ENCODE data around the gene MGAT4A. TPM values are rescaled to one million over a fixed set of nuclear protein-coding genes. Genes with fewer than 3 reads are reported as not detected.

MGAT4A gene
- total and polyA plus RNA-seq, 2 experiments from 2014 or later = 4.1 to 5.8 TPM

GRCh38 chr2:98764499-98764898, 33.6 kb upstream of the MGAT4A start:
- H3K9me3 ChIP-seq (ENCODE audit: low read depth) = no peaks in the 10 kb centered on the region
- H3K27ac ChIP-seq = no peak overlapping the region
- no peaks in the 10 kb centered on the region for H3K4me1 ChIP-seq (ENCODE audit: low read depth)
- no peak for DNase-seq (ENCODE audit: low read depth in 1 of 2, low spot score in 1 of 2)
- no peak overlapping the region for H3K4me3 ChIP-seq
- TF ChIP-seq, protein P1, sequence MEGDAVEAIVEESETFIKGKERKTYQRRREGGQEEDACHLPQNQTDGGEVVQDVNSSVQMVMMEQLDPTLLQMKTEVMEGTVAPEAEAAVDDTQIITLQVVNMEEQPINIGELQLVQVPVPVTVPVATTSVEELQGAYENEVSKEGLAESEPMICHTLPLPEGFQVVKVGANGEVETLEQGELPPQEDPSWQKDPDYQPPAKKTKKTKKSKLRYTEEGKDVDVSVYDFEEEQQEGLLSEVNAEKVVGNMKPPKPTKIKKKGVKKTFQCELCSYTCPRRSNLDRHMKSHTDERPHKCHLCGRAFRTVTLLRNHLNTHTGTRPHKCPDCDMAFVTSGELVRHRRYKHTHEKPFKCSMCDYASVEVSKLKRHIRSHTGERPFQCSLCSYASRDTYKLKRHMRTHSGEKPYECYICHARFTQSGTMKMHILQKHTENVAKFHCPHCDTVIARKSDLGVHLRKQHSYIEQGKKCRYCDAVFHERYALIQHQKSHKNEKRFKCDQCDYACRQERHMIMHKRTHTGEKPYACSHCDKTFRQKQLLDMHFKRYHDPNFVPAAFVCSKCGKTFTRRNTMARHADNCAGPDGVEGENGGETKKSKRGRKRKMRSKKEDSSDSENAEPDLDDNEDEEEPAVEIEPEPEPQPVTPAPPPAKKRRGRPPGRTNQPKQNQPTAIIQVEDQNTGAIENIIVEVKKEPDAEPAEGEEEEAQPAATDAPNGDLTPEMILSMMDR (IDR thresholded peaks at IDR 0.05; ENCODE audit: low read depth, low read length) = no peak
- H3K36me3 ChIP-seq = no peaks in the 10 kb centered on the region
- H3K27me3 ChIP-seq = no peaks in the 10 kb centered on the region

DNA sequence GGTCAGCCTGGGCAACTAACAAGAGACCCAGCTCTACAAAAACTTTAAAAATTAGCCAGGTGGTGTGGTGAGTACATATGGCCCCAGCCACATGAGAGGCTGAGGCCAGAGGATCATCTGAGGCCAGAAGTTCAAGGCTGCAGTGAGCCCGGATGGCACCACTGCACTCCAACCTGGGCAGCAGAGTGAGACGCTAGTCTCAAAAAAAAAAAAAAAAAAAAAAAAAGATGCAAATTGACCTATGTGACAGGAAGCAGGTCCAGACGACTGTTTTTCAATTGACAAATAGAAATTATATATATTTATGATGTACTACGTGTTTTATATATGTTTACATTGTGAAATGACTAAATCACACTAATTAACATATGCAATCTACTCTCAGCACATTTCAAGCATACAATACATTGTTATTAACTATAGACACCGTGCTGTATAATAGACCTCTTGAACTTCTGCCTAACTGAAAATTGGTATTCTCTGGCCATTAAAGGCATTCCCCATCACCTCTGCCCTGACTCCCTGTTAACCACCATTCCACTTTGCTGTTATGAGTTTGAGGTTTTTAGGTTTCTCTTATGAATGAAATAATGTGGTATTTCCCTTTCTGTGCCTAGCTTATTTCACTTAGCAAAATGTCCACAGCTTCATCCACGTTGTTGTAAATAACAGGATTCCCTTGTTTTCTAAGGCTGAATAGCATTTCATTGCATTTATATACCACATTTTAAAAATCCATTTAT, 32.4 kb upstream of the MGAT4A start:
- Histone ChIP-seq H3K27me3 (no peaks in the 10 kb centered on the region), H3K4me1 (ENCODE audit: low read depth) (no peaks in the 10 kb centered on the region), H3K9me3 (ENCODE audit: low read depth) (no peaks in the 10 kb centered on the region), H3K4me3 (no peak overlapping the region), H3K27ac (no peak overlapping the region), H3K36me3 (no peaks in the 10 kb centered on the region)
- TF ChIP-seq, protein P1 (IDR thresholded peaks at IDR 0.05; ENCODE audit: low read depth, low read length) = no peak
- DNase-seq (ENCODE audit: low read depth in 1 of 2, low spot score in 1 of 2) = no peak

DNA sequence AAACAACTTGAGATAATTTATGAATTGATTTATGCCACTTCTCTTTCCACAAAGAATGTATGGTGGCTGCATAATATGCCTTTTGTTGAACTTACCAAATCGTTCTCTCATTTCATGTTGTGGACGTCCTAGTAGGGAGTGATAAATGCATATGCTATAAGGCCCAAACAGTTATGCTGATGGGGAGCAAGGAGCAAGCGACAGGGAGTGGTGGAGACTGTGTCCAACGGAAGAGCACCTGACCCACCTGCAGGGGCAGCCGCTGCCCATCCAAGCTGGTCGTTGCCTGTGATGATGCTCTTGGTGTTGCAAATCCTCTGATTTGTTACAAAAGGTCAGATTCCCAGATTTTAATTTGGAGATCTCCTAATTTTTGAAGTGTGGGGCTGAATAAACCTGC, 31.0 kb upstream of the MGAT4A start:
- H3K27ac ChIP-seq = no peak overlapping the region
- H3K4me3 ChIP-seq = no peak overlapping the region
- H3K9me3 ChIP-seq (ENCODE audit: low read depth) = no peaks in the 10 kb centered on the region
- no peaks in the 10 kb centered on the region for H3K36me3 ChIP-seq
- TF ChIP-seq, protein P1 (IDR thresholded peaks at IDR 0.05; ENCODE audit: low read depth, low read length) = no peak
- H3K27me3 ChIP-seq = no peaks in the 10 kb centered on the region
- DNase-seq (ENCODE audit: low read depth in 1 of 2, low spot score in 1 of 2) = no peak
- no peaks in the 10 kb centered on the region for H3K4me1 ChIP-seq (ENCODE audit: low read depth)

DNA sequence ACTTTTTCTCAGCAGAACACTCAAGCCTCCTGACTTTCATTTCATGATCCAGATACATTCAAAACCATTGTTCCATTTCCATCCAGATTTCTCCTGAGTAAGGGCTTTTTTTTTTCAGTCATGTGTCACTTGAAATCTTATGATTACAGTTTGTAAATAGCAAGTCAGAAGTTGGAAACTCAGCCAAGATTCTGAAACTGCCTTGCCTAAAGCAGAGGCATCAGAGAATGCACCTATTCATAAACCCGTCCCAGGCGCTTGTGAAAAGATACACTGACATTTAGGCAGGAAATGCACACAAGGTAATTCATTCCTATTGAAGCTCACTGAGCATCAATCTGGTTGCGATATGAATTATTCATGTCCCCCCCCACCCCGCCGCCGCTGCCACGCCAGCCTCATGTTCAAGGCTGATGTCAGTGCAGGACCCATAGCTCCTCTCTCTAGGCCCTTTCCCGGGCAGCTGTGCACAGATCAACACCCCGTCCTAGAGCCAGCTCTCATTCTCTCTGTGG, 30.4 kb upstream of the MGAT4A start:
- Histone ChIP-seq H3K36me3 (no peaks in the 10 kb centered on the region), H3K27ac (no peak overlapping the region), H3K4me1 (ENCODE audit: low read depth) (no peaks in the 10 kb centered on the region), H3K9me3 (ENCODE audit: low read depth) (no peaks in the 10 kb centered on the region), H3K27me3 (no peaks in the 10 kb centered on the region), H3K4me3 (no peak overlapping the region)
- no peak for DNase-seq (ENCODE audit: low read depth in 1 of 2, low spot score in 1 of 2)
- TF ChIP-seq, protein P1 (IDR thresholded peaks at IDR 0.05; ENCODE audit: low read depth, low read length) = no peak

- no peak overlapping the region for H3K27ac ChIP-seq
- H3K9me3 ChIP-seq (ENCODE audit: low read depth) = no peaks in the 10 kb centered on the region
- DNase-seq (ENCODE audit: low read depth in 1 of 2, low spot score in 1 of 2) = no peak
- no peak overlapping the region for H3K4me3 ChIP-seq
- H3K4me1 ChIP-seq (ENCODE audit: low read depth) = no peaks in the 10 kb centered on the region
- TF ChIP-seq, protein P1 (IDR thresholded peaks at IDR 0.05; ENCODE audit: low read depth, low read length) = no peak
- H3K27me3 ChIP-seq = no peaks in the 10 kb centered on the region
- H3K36me3 ChIP-seq = no peaks in the 10 kb centered on the region
Observed at GRCh38 chr2:98759827-98760625, 29.1 kb upstream of the MGAT4A start.
